Fibroblast of lung (primary cell): ENCODE results near the gene NBPF1. TPM values are rescaled to one million over a fixed set of nuclear protein-coding genes. Genes with fewer than 3 reads are reported as not detected.
"Not testable (repeated sequence)": the region's sequence is repeated elsewhere in the genome, so short reads cannot be mapped to it uniquely, and the experiment has no call there.

Source experiments
- DNase-seq, 2 donors: peaks; one replicate each; pipeline versions ENCODE4 v3.0.0 to v3.0.0-alpha.2; 2010; ENCODE audit warnings: low read depth in 2 of 2
- H2AFZ ChIP-seq: 2 replicates; pipeline ENCODE4 v1.5.1; 2012; ENCODE audit warnings: low read length, control low read depth, inconsistent platforms
- H3K27ac ChIP-seq: 2 replicates; pipeline ENCODE4 v1.5.1; 2011; ENCODE audit warnings: low read length, control low read depth; ENCODE audit not compliant: insufficient read depth
- H3K27me3 ChIP-seq: 2 replicates; pipeline ENCODE4 v1.5.1; 2011; ENCODE audit warnings: mild to moderate bottlenecking, low read length; ENCODE audit not compliant: control insufficient read depth, insufficient read depth
- H3K36me3 ChIP-seq: 2 replicates; pipeline ENCODE4 v1.5.1; 2011; ENCODE audit warnings: low read length; ENCODE audit not compliant: control insufficient read depth, insufficient read depth
- H3K4me1 ChIP-seq: 2 replicates; pipeline ENCODE4 v1.5.1; 2011; ENCODE audit warnings: low read length; ENCODE audit not compliant: control insufficient read depth, insufficient read depth; ENCODE audit errors: extremely low read depth
- H3K4me2 ChIP-seq: 2 replicates; pipeline ENCODE4 v1.5.1; 2011; ENCODE audit warnings: low read length, control low read depth; ENCODE audit not compliant: insufficient read depth; ENCODE audit errors: extremely low read depth
- H3K4me3 ChIP-seq, 4 experiments: fragments of 200-600 bp in 1 of 4; sonication (generic) in 1 of 4; replicated peaks in 1 of 4; 2 replicates each; pipeline ENCODE4 v1.5.1; 2011 to 2016; ENCODE audit warnings: low read length in 4 of 4, low read depth in 3 of 4, mild to moderate bottlenecking in 3 of 4, control low read depth in 2 of 4, inconsistent platforms in 1 of 4, mixed read lengths in 1 of 4; ENCODE audit not compliant: insufficient read depth in 1 of 4; ENCODE audit errors: control extremely low read depth in 1 of 4
- H3K79me2 ChIP-seq: 2 replicates; pipeline ENCODE4 v1.5.1; 2012; ENCODE audit warnings: mild to moderate bottlenecking, low read length, inconsistent platforms; ENCODE audit not compliant: control insufficient read depth, insufficient read depth
- H3K9ac ChIP-seq: 2 replicates; pipeline ENCODE4 v1.5.1; 2011; ENCODE audit warnings: mild to moderate bottlenecking, low read length, control low read depth; ENCODE audit not compliant: insufficient read depth
- H3K9me3 ChIP-seq: 2 replicates; pipeline ENCODE4 v1.5.1; 2012; ENCODE audit warnings: low read depth, low read length; ENCODE audit not compliant: control insufficient read depth, insufficient read depth
- H4K20me1 ChIP-seq: 2 replicates; pipeline ENCODE4 v1.5.1; 2011; ENCODE audit warnings: low read length; ENCODE audit not compliant: control insufficient read depth, insufficient read depth; ENCODE audit errors: extremely low read depth
- EZH2 ChIP-seq: IDR thresholded peaks from 2 replicates; pipeline ENCODE4 v1.5.1; 2012; ENCODE audit warnings: low read length, control low read depth, mild to moderate bottlenecking; ENCODE audit errors: missing control alignments
- polyA plus RNA-seq, 2 donors: library from polyadenylated mRNA; depleted of rRNA in 1 of 2; stranded (reverse) in 1 of 2; unstranded in 1 of 2; fragments of >200 nt; gene quantifications; 2 replicates each; pipeline ENCODE4 v1.2.1, GENCODE V29; 2011 to 2012; ENCODE audit warnings: missing spikeins in 1 of 2
- total RNA-seq: library from RNA; depleted of rRNA; stranded (reverse); fragments of >200 nt; gene quantifications from 2 replicates; pipeline ENCODE4 v1.2.1, GENCODE V29; 2014

NBPF1 gene
- total and polyA plus RNA-seq, 2 donors (not counting 1 experiment from before 2014, with no cell fraction given): 25.3 to 92.3 TPM

DNA sequence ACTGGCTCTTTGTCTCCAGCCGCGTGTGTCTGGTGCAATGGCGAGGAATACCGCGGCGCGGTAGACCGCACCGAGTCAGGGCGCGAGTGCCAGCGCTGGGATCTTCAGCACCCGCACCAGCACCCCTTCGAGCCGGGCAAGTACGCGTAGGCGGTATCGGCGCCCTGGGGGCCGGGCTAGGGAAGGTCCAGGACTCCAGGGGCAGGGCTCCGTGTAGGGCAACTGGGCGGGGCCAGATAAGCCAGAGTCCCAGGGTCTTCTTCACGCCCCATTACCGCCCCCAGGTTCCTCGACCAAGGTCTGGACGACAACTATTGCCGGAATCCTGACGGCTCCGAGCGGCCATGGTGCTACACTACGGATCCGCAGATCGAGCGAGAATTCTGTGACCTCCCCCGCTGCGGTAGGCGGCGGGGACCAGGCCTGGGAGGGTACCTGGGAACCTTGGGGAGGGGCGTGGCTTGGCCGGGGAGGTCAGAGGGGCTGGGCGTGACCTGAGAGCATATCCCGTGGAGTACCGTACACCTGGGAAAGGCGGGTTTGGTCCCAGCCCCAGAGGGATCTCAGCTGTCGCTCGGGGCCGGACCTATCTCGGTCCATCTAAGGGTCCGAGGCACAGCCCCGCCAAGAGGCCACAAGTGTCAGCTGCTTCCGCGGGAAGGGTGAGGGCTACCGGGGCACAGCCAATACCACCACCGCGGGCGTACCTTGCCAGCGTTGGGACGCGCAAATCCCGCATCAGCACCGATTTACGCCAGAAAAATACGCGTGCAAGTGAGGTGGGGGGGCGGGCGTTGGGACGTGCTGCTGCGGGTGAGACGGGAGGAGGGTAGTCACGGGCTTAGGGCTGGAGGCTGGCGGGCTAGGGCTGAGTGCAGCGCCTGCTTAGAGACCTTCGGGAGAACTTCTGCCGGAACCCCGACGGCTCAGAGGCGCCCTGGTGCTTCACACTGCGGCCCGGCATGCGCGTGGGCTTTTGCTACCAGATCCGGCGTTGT lies 34.1 kb upstream of the NBPF1 start:
- not testable (repeated sequence) for H3K36me3 ChIP-seq, H3K4me3 ChIP-seq, H3K27ac ChIP-seq, H3K4me2 ChIP-seq, H3K4me1 ChIP-seq, H3K27me3 ChIP-seq, H4K20me1 ChIP-seq, H3K9ac ChIP-seq, DNase-seq, H2AFZ ChIP-seq, H3K9me3 ChIP-seq
- peak; percentile 11 for TF ChIP-seq EZH2
- peaks cover 16% of the 10 kb centered on the region for H3K79me2 ChIP-seq

DNA sequence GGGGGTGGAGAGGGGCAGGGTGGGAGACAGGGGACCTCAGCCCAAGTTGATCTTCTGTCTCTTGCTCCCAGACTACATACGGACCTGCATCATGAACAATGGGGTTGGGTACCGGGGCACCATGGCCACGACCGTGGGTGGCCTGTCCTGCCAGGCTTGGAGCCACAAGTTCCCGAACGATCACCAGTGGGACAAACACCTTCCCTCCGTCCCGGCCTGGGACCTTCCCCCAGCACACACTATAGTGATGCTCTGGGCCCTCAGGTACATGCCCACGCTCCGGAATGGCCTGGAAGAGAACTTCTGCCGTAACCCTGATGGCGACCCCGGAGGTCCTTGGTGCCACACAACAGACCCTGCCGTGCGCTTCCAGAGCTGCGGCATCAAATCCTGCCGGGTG lies 33.4 kb upstream of the NBPF1 start:
- H3K27ac ChIP-seq, H3K27me3 ChIP-seq, H3K4me3 ChIP-seq, H3K9me3 ChIP-seq, H3K4me1 ChIP-seq, H4K20me1 ChIP-seq, H2AFZ ChIP-seq, H3K4me2 ChIP-seq, H3K36me3 ChIP-seq, DNase-seq, H3K9ac ChIP-seq: not testable (repeated sequence)
- peaks cover 17% of the 10 kb centered on the region for H3K79me2 ChIP-seq

DNA sequence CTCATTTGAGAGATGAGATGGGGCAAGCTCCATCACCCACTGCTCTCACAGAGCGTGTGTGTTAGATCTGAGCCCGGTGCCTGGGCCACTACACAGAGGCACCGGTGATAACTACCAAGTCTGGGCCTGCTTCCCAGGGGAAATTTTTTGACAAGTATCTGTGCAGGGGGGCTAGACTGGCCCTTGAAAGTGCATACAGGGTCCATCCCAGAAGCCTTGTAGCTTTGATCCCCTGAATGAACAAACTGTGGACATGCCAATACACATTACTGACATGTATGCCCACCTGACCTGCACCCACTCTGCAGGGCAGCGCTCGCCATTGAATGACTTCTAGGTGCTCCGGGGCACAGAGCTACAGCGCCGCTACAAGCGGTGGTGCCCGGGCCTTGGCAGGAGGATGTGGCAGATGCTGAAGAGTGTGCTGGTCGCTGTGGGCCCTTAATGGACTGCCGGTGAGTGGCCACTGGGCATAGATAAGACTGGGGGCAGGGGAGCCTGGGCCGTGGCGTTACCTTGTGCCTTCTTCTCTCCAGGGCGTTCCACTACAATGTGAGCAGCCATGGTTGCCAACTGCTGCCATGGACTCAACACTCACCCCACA lies 32.8 kb upstream of the NBPF1 start:
- not testable (repeated sequence) for DNase-seq, H3K27me3 ChIP-seq, H3K4me1 ChIP-seq, H3K27ac ChIP-seq, H2AFZ ChIP-seq, H3K4me2 ChIP-seq, H3K9ac ChIP-seq, H3K4me3 ChIP-seq, H3K36me3 ChIP-seq, H3K9me3 ChIP-seq, H4K20me1 ChIP-seq
- peaks cover 19% of the 10 kb centered on the region for H3K79me2 ChIP-seq

DNA sequence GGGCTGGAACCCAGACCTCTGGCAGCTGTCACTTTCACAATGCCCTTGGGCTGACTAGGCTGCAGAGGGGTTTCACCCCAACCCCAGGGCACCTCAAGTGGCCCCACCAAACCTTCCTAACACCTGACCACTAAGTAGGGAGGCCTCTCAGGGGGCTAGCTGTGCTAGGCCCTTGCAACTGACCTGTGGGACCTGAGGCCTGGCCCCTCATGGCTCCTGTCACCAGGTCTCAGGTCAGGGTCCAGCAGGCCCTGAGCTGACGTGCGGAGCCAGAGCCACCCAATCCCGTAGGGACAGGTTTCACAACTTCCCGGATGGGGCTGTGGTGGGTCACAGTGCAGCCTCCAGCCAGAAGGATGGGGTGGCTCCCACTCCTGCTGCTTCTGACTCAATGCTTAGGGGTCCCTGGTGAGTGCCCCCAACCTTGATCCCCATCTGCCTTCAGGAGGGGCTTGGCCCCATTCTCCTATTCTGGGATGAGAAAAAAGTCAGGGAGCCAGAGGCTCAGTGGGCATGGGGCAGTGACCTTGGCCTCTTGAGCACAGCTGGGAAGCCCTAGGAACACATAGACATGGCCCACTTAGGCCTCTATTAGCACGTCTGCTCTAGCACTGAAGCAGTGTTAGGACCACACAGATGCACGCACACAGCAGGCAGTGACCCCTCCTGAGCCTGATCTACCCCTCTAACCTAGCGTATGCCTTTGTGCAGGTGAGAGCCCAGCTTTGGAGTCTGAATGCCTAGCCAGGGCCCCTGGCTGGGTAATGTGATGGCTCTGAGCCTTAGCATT lies 32.1 kb upstream of the NBPF1 start:
- H3K4me1 ChIP-seq, DNase-seq, H3K36me3 ChIP-seq, H3K27me3 ChIP-seq, H3K27ac ChIP-seq, H3K9me3 ChIP-seq, H4K20me1 ChIP-seq, H3K4me2 ChIP-seq, H3K9ac ChIP-seq: not testable (repeated sequence)
- peak overlapping the region; percentile 91 for H2AFZ ChIP-seq
- peak overlapping the region in 1 of 4 experiments; percentile 72 for H3K4me3 ChIP-seq
- H3K79me2 ChIP-seq: peaks cover 20% of the 10 kb centered on the region
